22Rv1 (cell line): Measurements from ENCODE around the gene RCSD1.

Source experiments
- CTCF ChIP-seq: fragments of 450-650 bp; IDR thresholded peaks from 2 replicates; pipeline ENCODE4 v1.5.1; 2017; ENCODE audit warnings: mild to moderate bottlenecking
- ZFX ChIP-seq: fragments of 450-650 bp; IDR thresholded peaks from 2 replicates; pipeline ENCODE4 v1.6.1; 2017; ENCODE audit warnings: antibody characterized with exemption, borderline replicate concordance

- TF ChIP-seq CTCF: no peak
- TF ChIP-seq ZFX: no peak
These were observed 25.0 kb downstream of the RCSD1 start for GRCh38 chr1:167654975-167655575.
